Activated naive CD8-positive, alpha-beta T cell treated with anti-CD3 and anti-CD28 coated beads for 36 hours (primary cell): ENCODE results near the gene NOS1AP. TPM values are rescaled to one million over a fixed set of nuclear protein-coding genes. Genes with fewer than 3 reads are reported as not detected.
"Not testable (repeated sequence)": the region's sequence is repeated elsewhere in the genome, so short reads cannot be mapped to it uniquely, and the experiment has no call there.

ENCODE experiments used
- DNase-seq: peaks from one replicate; pipeline ENCODE4 v3.0.0; 2021
- H3K27ac Mint-ChIP-seq: one replicate; pipeline ENCODE4 v1.8.0; 2022; ENCODE audit warnings: mild to moderate bottlenecking, moderate library complexity, mixed read lengths
- H3K27me3 Mint-ChIP-seq: one replicate; pipeline ENCODE4 v1.8.0; 2022; ENCODE audit warnings: mild to moderate bottlenecking, mixed read lengths
- H3K36me3 Mint-ChIP-seq: one replicate; pipeline ENCODE4 v1.8.0; 2021; ENCODE audit warnings: mild to moderate bottlenecking, mixed read lengths
- H3K4me1 Mint-ChIP-seq: one replicate; pipeline ENCODE4 v1.8.0; 2021; ENCODE audit warnings: mixed read lengths
- H3K4me3 Mint-ChIP-seq: one replicate; pipeline ENCODE4 v1.8.0; 2022; ENCODE audit warnings: mild to moderate bottlenecking, moderate library complexity, mixed read lengths
- H3K9me3 Mint-ChIP-seq: one replicate; pipeline ENCODE4 v1.8.0; 2022; ENCODE audit warnings: mixed read lengths
- total RNA-seq, 2 experiments: library from RNA; stranded (reverse); gene quantifications; one replicate each; pipeline ENCODE4 v1.2.3, GENCODE V29; 2021

The NOS1AP gene
- total RNA-seq, 2 experiments from 2014 or later: 0.14 to 0.21 TPM

GRCh38 chr1:162333991-162334390 is 264.5 kb downstream of the NOS1AP start:
- DNase-seq: no peak
- H3K36me3 Mint-ChIP-seq: no peaks in the 10 kb centered on the region
- no peak overlapping the region for H3K27ac Mint-ChIP-seq
- H3K27me3 Mint-ChIP-seq: no peaks in the 10 kb centered on the region
- H3K9me3 Mint-ChIP-seq: no peaks in the 10 kb centered on the region
- no peaks in the 10 kb centered on the region for H3K4me1 Mint-ChIP-seq
- no peak overlapping the region for H3K4me3 Mint-ChIP-seq

GRCh38 chr1:162335126-162335525 is 265.6 kb downstream of the NOS1AP start:
- H3K27ac Mint-ChIP-seq: no peak overlapping the region
- no peak for DNase-seq
- H3K36me3 Mint-ChIP-seq: no peaks in the 10 kb centered on the region
- H3K4me1 Mint-ChIP-seq: no peaks in the 10 kb centered on the region
- H3K9me3 Mint-ChIP-seq: no peaks in the 10 kb centered on the region
- no peaks in the 10 kb centered on the region for H3K27me3 Mint-ChIP-seq
- H3K4me3 Mint-ChIP-seq: no peak overlapping the region

GRCh38 chr1:162336621-162337285 is 267.3 kb downstream of the NOS1AP start:
- Mint-ChIP-seq H3K4me3 (no peak overlapping the region), H3K4me1 (no peaks in the 10 kb centered on the region), H3K36me3 (no peaks in the 10 kb centered on the region), H3K9me3 (no peaks in the 10 kb centered on the region), H3K27ac (no peak overlapping the region), H3K27me3 (no peaks in the 10 kb centered on the region)
- no peak for DNase-seq

GRCh38 chr1:162342452-162342983 is 273.0 kb downstream of the NOS1AP start:
- Mint-ChIP-seq H3K9me3 (no peaks in the 10 kb centered on the region), H3K4me3 (no peak overlapping the region), H3K4me1 (no peaks in the 10 kb centered on the region), H3K36me3 (no peaks in the 10 kb centered on the region), H3K27ac (no peak overlapping the region), H3K27me3 (peaks cover 2% of the 10 kb centered on the region)
- no peak for DNase-seq

- no peak for DNase-seq
- Mint-ChIP-seq H3K9me3 (no peaks in the 10 kb centered on the region), H3K27me3 (peaks cover 2% of the 10 kb centered on the region), H3K36me3 (no peaks in the 10 kb centered on the region), H3K27ac (no peak overlapping the region), H3K4me1 (no peaks in the 10 kb centered on the region), H3K4me3 (no peak overlapping the region)
These were observed 274.0 kb downstream of the NOS1AP start for GRCh38 chr1:162343470-162343869.

GRCh38 chr1:162347281-162347680 is 277.8 kb downstream of the NOS1AP start:
- H3K4me1 Mint-ChIP-seq: no peaks in the 10 kb centered on the region
- H3K27me3 Mint-ChIP-seq: peaks cover 2% of the 10 kb centered on the region
- H3K27ac Mint-ChIP-seq: no peak overlapping the region
- H3K36me3 Mint-ChIP-seq: no peaks in the 10 kb centered on the region
- no peak for DNase-seq
- no peak overlapping the region for H3K4me3 Mint-ChIP-seq
- no peaks in the 10 kb centered on the region for H3K9me3 Mint-ChIP-seq

GRCh38 chr1:162349635-162350330 is 280.3 kb downstream of the NOS1AP start:
- H3K4me3 Mint-ChIP-seq: no peak overlapping the region
- H3K27ac Mint-ChIP-seq: no peak overlapping the region
- H3K36me3 Mint-ChIP-seq: no peaks in the 10 kb centered on the region
- H3K27me3 Mint-ChIP-seq: no peaks in the 10 kb centered on the region
- H3K9me3 Mint-ChIP-seq: no peaks in the 10 kb centered on the region
- H3K4me1 Mint-ChIP-seq: no peaks in the 10 kb centered on the region
- no peak for DNase-seq

GRCh38 chr1:162351246-162351842 is 281.9 kb downstream of the NOS1AP start:
- Mint-ChIP-seq H3K27me3 (no peaks in the 10 kb centered on the region), H3K4me1 (no peaks in the 10 kb centered on the region), H3K27ac (no peak overlapping the region), H3K36me3 (no peaks in the 10 kb centered on the region), H3K4me3 (no peak overlapping the region), H3K9me3 (no peaks in the 10 kb centered on the region)
- DNase-seq: no peak

- not testable (repeated sequence) for DNase-seq, H3K9me3 Mint-ChIP-seq, H3K27me3 Mint-ChIP-seq, H3K36me3 Mint-ChIP-seq, H3K4me3 Mint-ChIP-seq, H3K27ac Mint-ChIP-seq, H3K4me1 Mint-ChIP-seq
These were observed 282.4 kb downstream of the NOS1AP start for GRCh38 chr1:162351874-162352273.

GRCh38 chr1:162353078-162353477 is 283.6 kb downstream of the NOS1AP start:
- no peaks in the 10 kb centered on the region for H3K4me1 Mint-ChIP-seq
- H3K9me3 Mint-ChIP-seq: no peaks in the 10 kb centered on the region
- no peak for DNase-seq
- no peak overlapping the region for H3K4me3 Mint-ChIP-seq
- H3K36me3 Mint-ChIP-seq: no peaks in the 10 kb centered on the region
- peaks cover 7% of the 10 kb centered on the region for H3K27me3 Mint-ChIP-seq
- H3K27ac Mint-ChIP-seq: no peak overlapping the region

- H3K4me1 Mint-ChIP-seq: no peaks in the 10 kb centered on the region
- no peak overlapping the region for H3K27ac Mint-ChIP-seq
- no peaks in the 10 kb centered on the region for H3K9me3 Mint-ChIP-seq
- no peak for DNase-seq
- no peaks in the 10 kb centered on the region for H3K36me3 Mint-ChIP-seq
- peaks cover 7% of the 10 kb centered on the region for H3K27me3 Mint-ChIP-seq
- H3K4me3 Mint-ChIP-seq: no peak overlapping the region
These were observed 284.2 kb downstream of the NOS1AP start for GRCh38 chr1:162353702-162354101.

GRCh38 chr1:162357681-162358266 is 288.3 kb downstream of the NOS1AP start:
- no peaks in the 10 kb centered on the region for H3K9me3 Mint-ChIP-seq
- H3K36me3 Mint-ChIP-seq: no peaks in the 10 kb centered on the region
- DNase-seq: no peak
- no peaks in the 10 kb centered on the region for H3K4me1 Mint-ChIP-seq
- H3K27ac Mint-ChIP-seq: no peak overlapping the region
- H3K27me3 Mint-ChIP-seq: peaks cover 7% of the 10 kb centered on the region
- H3K4me3 Mint-ChIP-seq: no peak overlapping the region

- H3K27ac Mint-ChIP-seq: no peak overlapping the region
- no peaks in the 10 kb centered on the region for H3K4me1 Mint-ChIP-seq
- H3K36me3 Mint-ChIP-seq: no peaks in the 10 kb centered on the region
- no peak for DNase-seq
- no peak overlapping the region for H3K4me3 Mint-ChIP-seq
- H3K9me3 Mint-ChIP-seq: no peaks in the 10 kb centered on the region
- peaks cover 7% of the 10 kb centered on the region for H3K27me3 Mint-ChIP-seq
These were observed 289.4 kb downstream of the NOS1AP start for GRCh38 chr1:162358928-162359327.

- H3K4me3 Mint-ChIP-seq: no peak overlapping the region
- H3K9me3 Mint-ChIP-seq: no peaks in the 10 kb centered on the region
- no peak for DNase-seq
- H3K27ac Mint-ChIP-seq: no peak overlapping the region
- H3K27me3 Mint-ChIP-seq: peaks cover 7% of the 10 kb centered on the region
- H3K36me3 Mint-ChIP-seq: no peaks in the 10 kb centered on the region
- no peaks in the 10 kb centered on the region for H3K4me1 Mint-ChIP-seq
These were observed 290.2 kb downstream of the NOS1AP start for GRCh38 chr1:162359523-162360236.
